ENCODE results near the gene PPP1R10. TPM values are rescaled to one million over a fixed set of nuclear protein-coding genes. Genes with fewer than 3 reads are reported as not detected.

The PPP1R10 gene
- total RNA-seq, 1 experiment from 2014 or later, result 123 TPM

DNA sequence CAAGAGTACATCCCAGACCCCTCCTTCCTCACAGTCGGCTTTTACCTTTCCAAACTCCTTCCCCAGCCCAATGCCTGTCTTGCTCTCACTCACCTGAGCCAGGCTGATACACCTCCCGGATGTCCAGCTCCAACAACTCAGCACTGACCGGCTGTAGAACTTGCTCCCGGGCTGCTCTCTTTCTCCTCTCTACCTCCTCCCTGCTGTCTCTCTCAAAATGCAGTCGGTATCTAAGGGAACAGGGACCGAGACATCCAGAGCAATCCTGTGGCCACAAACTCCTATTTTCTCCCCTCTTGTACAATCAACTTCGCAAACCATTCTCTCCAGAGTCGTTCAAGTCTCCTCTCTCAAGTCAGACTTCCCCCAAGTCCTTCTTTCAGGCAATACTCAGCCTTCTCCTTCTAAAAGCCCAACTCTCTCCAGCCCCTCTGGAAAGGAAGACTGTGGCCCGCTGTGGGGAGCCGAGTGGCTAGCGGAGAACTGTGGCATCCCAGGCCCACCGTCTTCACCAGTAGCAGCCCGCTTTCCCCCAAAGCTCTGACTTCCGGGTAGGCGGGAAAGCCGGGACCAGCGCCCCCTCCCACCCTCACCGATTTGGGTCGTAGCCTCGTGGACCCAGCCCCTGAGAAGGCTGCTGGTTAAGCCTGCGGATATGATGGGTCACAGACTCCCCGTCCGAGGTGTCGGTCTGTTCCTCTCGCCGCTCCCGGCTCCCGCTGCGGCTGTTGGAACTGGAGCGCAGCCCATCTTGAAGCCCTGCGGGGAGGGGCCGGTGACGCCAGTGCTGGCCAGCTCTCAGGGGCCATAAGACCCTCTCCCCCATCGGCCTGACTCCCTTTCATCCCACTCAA is 61.9 kb downstream of the PPP1R10 start:
- Histone ChIP-seq H2BK20ac (ENCODE audit: low read depth, low read length, poor library complexity, severe bottlenecking) (no peak overlapping the region), H4K8ac (replicated peaks; ENCODE audit: insufficient read length, low read depth, low read length) (no peak overlapping the region), H3K4me2 (ENCODE audit: insufficient read depth, insufficient read length, low read length) (peak overlapping the region; percentile 82), H3K23ac (ENCODE audit: insufficient read length, low read depth, low read length) (no peak overlapping the region), H2AFZ (ENCODE audit: low read length) (no peak overlapping the region), H3K79me2 (ENCODE audit: insufficient read depth, low read length) (peaks cover 5% of the 10 kb centered on the region; the same call in 1 of the 2 replicates), H3K9ac (ENCODE audit: extremely low read depth, insufficient read length, low read length) (peak overlapping the region; percentile 60), H3K23me2 (ENCODE audit: insufficient read length, low read depth, low read length, poor library complexity, severe bottlenecking) (peaks cover 14% of the 10 kb centered on the region), H3K4me1 (ENCODE audit: insufficient read depth, low read length) (no peaks in the 10 kb centered on the region), H2BK120ac (ENCODE audit: low read depth, low read length, poor library complexity, severe bottlenecking) (no peak overlapping the region), H3T11ph (ENCODE audit: low read length) (no peak overlapping the region), H2BK12ac (ENCODE audit: insufficient read length, low read depth, low read length) (no peak overlapping the region), H2AK5ac (ENCODE audit: insufficient read length, low read length) (no peak overlapping the region), H3K18ac (ENCODE audit: insufficient read length, low read depth, low read length) (peak overlapping the region; percentile 65), H3K14ac (ENCODE audit: insufficient read depth, low read length) (no peak overlapping the region), H2BK5ac (ENCODE audit: insufficient read length, low read length) (no peak overlapping the region), H4K91ac (ENCODE audit: insufficient read length, low read depth, low read length) (no peak overlapping the region), H3K9me3 (ENCODE audit: control insufficient read depth, low read depth, low read length) (no peaks in the 10 kb centered on the region), H4K20me1 (ENCODE audit: control insufficient read depth, insufficient read depth, insufficient read length) (no peaks in the 10 kb centered on the region), H2BK15ac (ENCODE audit: low read depth, low read length) (no peak overlapping the region), H3K56ac (ENCODE audit: insufficient read length, low read depth, low read length) (no peak overlapping the region), H3K79me1 (ENCODE audit: insufficient read depth, low read depth, low read length, poor library complexity, severe bottlenecking) (peaks cover 2% of the 10 kb centered on the region), H3K27ac (ENCODE audit: insufficient read length, low read depth, low read length) (no peak overlapping the region), H3K27me3 (ENCODE audit: insufficient read depth, low read length) (no peaks in the 10 kb centered on the region), H4K5ac (ENCODE audit: insufficient read length, low read depth, low read length) (no peak overlapping the region), H3K4ac (ENCODE audit: low read depth, low read length) (no peak overlapping the region)
- Mint-ChIP-seq H3K9me3 (no peaks in the 10 kb centered on the region; a peak in 1 of 5 replicates), H3K4me3 (peak overlapping the region; percentile 94 to 95), H3K27me3 (ENCODE audit: low read depth) (no peaks in the 10 kb centered on the region), H3K27ac (peak overlapping the region; percentile 87 to 100 (median 90); a peak in 6 of 7 replicates), H3K4me1 (peaks cover 12 to 17% of the 10 kb centered on the region in 2 experiments), H3K36me3 (ENCODE audit: insufficient read depth in 1 of 3, low read depth in 3 of 3) (peaks cover 27 to 74% (median 64%) of the 10 kb centered on the region in 3 experiments)
- DNase-seq, result peak; percentile 69
- no CpG with 5 or more reads among the region's 34 CpGs for WGBS (ENCODE audit: extremely low coverage, insufficient read length, low lambda C conversion rate)
- TF ChIP-seq, protein P1, sequence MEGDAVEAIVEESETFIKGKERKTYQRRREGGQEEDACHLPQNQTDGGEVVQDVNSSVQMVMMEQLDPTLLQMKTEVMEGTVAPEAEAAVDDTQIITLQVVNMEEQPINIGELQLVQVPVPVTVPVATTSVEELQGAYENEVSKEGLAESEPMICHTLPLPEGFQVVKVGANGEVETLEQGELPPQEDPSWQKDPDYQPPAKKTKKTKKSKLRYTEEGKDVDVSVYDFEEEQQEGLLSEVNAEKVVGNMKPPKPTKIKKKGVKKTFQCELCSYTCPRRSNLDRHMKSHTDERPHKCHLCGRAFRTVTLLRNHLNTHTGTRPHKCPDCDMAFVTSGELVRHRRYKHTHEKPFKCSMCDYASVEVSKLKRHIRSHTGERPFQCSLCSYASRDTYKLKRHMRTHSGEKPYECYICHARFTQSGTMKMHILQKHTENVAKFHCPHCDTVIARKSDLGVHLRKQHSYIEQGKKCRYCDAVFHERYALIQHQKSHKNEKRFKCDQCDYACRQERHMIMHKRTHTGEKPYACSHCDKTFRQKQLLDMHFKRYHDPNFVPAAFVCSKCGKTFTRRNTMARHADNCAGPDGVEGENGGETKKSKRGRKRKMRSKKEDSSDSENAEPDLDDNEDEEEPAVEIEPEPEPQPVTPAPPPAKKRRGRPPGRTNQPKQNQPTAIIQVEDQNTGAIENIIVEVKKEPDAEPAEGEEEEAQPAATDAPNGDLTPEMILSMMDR (conservative IDR thresholded peaks at IDR 0.05), result no peak

Measured in H9 (cell line).